Measurements from ENCODE around the gene F10.
"Not testable (repeated sequence)": the region's sequence is repeated elsewhere in the genome, so short reads cannot be mapped to it uniquely, and the experiment has no call there.

F10 gene

DNA sequence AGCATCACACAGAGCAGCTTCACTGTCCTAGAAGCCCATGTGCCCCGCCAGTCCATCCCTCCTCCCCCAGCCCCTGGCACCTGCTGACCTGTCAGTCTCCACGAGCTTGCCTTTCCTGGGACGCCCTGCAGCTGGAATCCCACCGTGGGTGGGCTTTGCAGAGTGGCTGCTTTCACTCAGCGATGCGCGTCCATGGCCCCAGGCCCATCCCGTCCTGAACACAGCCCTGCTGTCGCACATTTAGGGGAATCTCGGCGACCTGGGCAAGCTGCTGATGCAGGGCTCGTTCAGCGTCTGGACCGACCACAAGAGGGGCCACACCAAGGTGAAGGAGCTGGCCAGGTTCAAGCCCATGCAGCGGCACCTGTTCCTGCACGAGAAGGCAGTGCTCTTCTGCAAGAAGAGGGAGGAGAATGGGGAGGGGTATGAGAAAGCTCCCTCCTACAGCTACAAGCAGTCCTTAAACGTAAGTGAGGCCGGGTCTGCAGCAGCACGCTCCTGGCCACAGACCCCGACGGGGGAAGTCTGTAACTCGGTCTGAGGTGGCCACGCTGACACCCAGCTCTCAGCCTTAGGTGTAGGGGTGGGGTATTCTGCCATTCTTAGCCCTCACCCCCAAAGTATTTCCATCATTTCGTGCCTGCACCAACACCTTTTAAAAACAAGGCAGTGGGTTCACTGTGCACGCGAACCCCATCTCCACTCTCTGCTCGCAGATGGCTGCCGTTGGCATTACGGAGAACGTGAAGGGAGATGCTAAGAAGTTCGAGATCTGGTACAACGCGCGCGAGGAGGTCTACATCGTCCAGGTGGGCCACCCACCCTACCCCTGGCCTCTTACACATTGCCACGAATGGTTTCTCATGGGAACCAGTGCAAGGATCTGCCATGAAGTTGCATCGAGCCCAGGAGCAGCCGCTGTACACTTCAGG lies 35.3 kb upstream of the F10 start:
- no peak for DNase-seq

- DNase-seq = no peak
Observed at GRCh38 chr13:113087923-113088690, 34.5 kb upstream of the F10 start.

GRCh38 chr13:113088691-113089020 lies 33.9 kb upstream of the F10 start:
- no peak for DNase-seq

GRCh38 chr13:113089693-113090414 lies 32.7 kb upstream of the F10 start:
- DNase-seq = no peak

- no peak for DNase-seq
Observed at GRCh38 chr13:113090415-113090770, 32.2 kb upstream of the F10 start.

GRCh38 chr13:113090806-113091205 lies 31.8 kb upstream of the F10 start:
- DNase-seq = no peak

GRCh38 chr13:113091211-113091771 lies 31.3 kb upstream of the F10 start:
- no peak for DNase-seq

DNA sequence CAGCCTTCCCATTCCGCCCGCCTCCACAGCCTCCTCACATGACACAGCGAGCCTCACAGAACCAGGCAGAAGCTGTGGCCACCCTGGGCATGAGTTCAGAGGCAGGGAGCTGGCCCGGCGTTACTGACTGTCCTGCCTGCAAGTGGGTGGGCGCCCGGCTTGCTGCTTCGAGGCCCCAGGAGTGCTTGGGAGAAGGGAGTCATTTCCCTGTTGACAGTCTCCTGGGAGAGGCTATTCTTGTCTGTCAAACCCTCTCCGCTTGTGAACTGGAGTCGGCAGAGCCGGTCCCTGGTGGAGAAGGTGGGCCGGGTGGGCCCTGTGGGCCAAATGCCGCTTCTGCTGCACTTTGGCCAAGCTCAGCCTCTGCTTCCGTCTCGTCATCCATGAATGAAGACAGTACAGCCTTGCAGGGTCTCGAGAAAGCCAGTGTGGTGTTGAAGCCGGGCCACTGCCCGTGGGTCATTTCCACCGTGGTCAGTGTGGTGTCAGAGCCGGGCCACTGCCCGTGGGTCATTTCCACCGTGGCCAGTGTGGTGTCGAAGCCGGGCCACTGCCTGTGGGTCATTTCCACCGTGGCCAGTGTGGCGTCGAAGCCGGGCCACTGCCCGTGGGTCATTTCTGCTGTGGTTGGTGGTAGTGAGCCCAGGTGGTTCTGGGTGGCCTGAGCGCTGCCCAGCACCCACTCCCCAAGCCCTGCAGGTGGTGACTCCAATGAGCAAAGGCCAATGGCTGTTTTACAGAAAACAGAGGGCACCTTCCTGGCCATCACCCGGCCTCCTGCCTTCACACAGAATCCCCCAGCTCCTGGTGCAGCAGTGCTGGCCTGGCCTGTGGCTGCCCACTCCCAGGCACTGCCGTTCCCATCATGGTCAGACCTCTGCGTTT lies 30.5 kb upstream of the F10 start:
- no peak for DNase-seq

DNA sequence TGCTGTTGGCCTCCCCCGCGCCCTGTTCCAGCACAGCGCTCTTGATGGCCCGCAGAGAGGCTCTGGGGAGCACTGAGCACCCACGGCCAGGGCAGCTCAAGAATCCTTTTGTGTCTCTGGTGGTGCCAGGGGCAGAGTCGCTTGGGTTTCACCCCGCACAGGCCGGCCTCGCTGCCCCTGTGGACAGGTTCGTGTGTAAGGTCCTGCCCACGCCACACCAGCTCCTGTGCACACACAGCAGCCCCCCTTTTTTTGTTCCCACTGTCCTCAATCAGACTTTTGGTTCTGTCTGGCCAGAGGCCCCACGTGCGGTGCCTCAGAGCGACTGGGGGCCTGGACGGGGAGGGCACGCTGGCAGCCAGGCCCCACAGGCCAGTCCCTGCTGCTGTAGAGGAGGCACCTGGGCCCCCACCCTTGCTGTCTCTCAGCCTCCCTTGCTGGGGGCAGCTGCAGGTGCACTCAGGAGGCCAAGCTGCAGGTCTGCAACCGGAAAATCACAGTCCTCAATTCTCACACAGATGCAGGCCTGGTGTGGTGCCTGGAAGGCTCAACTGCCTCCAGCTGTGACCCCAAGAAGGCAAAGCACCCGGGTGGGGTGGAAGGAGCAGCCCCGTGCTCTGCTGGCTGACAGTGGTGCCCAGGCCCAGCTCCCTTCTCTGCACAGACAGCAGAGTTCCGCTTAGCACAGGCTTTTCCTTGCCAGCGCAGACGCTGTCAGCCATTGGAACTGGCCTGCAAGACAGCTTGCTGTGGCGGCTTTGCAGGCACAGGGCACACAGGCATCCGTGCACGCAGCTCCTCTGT lies 29.6 kb upstream of the F10 start:
- no peak for DNase-seq

DNA sequence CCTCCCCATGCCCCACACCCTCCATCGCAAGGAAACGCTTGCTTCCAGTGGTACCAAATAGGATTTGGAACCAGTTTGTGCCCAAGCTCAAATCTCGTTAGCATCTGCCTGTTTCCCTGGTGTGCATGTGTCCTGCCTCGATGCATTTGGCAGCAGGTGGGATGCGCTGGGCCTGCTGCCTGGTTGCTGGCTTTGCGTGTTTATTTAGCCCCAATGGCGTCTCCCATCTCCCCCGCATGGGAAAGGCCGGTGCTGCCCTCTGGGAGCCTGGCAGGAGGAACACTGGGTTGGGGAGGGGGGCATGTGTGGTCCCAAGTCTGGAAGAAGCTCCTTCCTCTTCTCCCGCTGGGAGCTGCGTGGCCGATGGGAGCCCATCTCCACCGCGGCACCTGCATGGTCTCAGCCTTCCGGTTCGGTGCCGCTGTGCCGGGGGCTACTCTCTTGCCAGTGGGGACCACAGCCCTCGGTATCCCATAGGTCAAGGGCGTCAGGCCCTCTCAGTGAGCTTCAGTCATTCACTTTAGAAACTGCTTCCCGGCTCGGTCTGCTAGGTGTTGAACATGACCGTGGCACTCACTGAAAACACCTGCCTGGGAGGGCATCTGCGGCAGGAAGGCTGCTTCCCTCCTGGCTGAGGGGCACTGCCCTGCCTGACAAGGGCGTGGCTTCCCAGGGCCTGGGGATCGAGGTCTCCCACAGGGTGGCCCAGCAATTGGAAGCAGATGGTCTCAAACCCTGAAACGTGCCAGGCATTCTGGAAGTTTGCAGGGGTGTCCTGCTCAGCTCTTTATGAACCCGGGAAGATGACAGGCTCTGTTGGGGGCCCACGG lies 28.8 kb upstream of the F10 start:
- DNase-seq = no peak

DNA sequence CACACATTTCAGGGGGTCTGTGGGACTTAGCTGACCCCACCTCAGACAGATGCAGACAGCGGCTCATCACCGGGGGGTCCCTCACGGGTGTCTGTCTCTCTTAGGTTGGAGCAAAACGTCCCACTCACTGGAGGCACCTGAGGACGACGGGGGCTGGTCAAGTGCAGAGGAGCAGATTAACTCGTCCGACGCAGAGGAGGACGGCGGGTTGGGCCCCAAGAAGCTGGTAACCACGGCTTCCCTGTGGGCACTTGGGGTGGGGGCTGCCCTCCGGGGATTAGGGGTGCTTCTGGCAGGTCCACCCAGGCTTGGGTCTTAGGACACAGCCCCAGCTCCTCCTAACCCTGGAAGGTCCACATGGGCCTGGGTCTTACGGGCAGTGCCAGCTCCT lies 28.2 kb upstream of the F10 start:
- no peak for DNase-seq

- no peak for DNase-seq
Observed at GRCh38 chr13:113095146-113096051, 27.2 kb upstream of the F10 start.

GRCh38 chr13:113096052-113096744 lies 26.4 kb upstream of the F10 start:
- no peak for DNase-seq

DNA sequence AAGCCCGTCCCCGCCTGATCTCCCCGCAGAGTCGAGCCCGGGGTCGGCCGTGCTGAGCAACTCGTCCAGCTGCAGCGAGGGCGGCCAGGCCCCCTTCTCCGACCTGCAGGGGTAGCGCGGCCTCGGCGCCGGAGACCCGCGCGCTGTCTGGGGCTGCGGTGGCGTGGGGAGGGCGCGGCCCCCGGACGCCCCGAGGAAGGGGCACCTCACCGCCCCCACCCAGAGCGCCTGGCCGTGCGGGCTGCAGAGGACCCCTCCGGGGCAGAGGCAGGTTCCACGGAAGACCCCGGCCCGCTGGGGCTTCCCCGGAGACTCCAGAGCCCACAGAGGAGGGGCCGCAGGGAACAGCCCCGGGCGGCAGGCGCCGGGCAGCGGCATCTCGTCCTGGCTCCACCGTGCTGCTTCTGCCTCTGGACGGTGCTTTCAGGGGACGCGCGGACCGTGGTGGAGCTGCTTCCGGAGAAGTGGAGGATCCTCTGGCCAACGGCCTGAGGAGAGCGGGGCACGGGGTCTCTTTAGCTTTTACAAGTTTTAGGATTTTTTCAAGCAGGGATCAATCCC lies 25.8 kb upstream of the F10 start:
- DNase-seq = no peak

- DNase-seq = no peak
Observed at GRCh38 chr13:113097651-113098050, 24.9 kb upstream of the F10 start.

- no peak for DNase-seq
Observed at GRCh38 chr13:113098162-113098732, 24.4 kb upstream of the F10 start.

DNA sequence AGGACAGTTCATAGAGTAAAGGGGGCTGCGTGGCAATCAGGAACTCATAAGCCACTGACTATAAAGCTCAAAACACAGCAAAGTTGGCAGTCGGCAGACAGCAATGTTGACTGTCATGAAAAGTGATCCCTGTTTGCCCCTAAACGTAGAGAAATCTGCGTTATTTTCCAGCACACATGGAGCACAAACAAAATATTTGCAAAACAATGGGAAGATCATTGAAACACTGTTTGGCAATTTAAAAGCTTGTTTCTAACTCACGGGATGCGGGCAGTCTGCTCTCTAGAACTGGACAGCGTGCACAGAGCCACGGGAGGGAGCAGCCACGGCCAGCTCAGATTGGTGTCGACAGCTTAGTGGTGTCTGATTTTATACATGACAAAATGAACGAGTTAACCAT lies 23.5 kb upstream of the F10 start:
- DNase-seq = no peak

GRCh38 chr13:113102302-113102701 lies 20.3 kb upstream of the F10 start:
- not testable (repeated sequence) for DNase-seq

All from CD4-positive, alpha-beta T cell treated with Interferon gamma for 1 hour (primary cell).